A204.1 (cell line): ENCODE measurements around the gene ZNF217.
A peak's percentile ranks its signal among the peaks of the same experiment; 100 is the strongest.
"Not testable (repeated sequence)": the region's sequence is repeated elsewhere in the genome, so short reads cannot be mapped to it uniquely, and the experiment has no call there.

ENCODE experiments used
- FAIRE-seq: peaks from 2 replicates; lab custom pipeline; 2012; peaks lifted over from hg19 to GRCh38; lab: Jason Lieb, UNC

ZNF217 gene

DNA sequence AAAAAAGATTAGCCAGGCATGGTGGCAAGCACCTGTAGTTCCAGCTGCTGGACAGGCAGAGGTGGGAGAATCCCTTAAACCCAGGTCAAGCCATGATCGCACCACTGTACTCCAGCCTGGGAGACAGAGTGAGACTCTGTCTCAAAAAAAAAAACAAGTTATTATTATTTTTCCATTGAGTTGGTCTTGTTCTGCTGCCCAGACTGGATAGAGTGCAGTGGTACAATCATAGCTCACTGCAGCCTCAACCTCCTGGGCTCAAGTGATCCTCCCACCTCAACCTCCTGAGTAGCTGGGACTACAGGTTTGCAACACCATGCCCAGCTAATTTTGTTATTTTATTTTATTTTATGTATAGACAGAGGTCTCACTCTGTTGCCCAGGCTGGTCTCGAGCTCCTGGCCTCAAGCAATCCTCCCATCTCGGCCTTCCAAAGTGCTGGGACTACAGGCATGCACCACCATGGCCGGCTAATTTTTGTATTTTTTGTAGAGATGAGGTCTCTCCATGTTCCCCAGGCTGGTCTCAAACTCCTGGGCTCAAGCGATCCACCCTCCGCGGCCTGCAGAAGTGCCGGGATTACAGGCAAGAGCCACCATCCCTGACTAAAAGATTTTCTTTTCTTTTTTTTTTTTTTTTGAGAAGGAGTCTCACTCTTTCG lies 31.4 kb downstream of the ZNF217 start:
- FAIRE-seq, result not testable (repeated sequence)

DNA sequence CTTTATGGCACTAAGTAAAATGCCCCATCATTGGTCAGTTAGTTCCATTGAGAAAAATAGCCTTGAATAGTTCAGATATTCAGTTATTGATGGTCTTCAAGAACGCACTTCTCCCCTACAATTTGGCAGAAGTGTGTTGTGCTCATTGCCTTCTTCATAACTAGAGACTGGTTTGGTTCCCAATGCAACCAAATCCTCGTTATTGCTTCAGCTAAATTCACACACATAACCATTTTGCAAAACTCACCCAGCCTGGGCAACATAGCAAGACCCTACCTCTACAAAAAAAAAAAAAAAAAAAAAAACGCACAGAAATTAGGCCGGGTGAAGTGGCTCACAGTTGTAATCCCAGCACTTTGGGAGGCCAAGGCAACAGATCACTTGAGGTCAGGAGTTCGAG lies 32.1 kb downstream of the ZNF217 start:
- FAIRE-seq, result no peak

DNA sequence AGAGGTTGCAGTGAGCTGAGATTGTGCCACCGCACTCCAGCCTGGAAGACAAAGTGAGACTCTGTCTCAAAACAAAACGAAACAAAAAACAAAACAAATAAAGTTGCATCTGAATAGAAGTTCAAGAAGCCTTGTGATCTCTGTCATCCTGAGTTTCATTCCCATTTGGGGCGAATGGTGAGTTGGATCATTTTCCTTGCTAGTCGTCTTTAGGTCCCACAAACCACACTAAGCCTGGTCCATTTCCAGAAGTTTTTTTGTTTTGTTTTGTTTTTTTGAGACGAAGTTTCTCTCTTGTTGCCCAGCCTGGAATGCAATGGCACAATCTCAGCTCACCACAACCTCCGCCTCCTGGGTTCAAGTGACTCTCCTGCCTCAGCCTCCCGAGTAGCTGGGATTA lies 33.8 kb downstream of the ZNF217 start:
- FAIRE-seq, result no peak

DNA sequence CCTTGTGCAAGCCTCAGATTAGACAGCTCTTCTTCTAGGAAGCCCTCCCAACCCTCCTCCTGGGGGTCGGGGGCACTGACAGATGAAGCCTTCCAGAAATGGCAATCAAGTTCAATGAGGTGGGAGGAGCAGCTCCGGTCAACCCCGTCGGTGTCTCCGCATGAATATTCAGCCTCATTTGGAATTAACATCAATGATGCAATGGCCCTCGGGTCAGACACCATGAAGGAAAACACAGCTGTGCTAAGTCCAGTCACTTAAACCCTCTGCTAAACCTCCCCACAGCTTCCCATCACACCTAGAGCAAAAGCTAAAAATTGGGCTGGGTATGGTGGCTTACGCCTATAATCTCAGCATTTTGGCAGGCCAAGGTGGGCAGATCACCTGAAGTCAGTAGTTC lies 36.5 kb downstream of the ZNF217 start:
- FAIRE-seq, result no peak

DNA sequence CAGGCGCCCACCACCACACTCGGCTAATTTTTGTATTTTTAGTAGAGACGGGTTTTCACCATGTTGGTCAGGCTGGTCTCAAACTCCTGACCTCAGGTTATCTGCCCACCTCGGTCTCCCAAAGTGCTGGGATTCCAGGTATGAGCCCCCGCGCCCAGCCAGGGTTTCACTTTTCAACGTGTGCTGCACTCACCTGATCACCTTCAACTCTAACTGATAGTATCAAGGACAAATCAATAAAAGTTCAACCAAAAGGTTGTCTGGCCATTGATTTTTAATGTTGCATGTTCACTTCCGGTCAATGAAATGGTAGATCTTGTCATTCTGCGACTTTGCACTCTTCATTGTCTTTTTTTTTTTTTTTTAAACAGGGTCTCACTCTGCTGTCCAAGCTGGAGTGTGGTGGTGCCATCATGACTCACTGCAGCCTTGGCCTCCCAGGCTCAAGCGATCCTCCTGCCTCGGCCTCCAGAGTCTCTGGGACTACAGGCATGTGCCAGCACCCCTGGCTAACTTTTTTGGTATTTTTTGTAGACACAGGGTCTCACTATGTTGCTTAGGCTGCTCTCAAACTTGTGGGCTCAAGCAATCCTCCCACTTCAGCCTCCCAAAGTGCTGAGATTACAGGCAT lies 37.3 kb downstream of the ZNF217 start:
- FAIRE-seq, result no peak

DNA sequence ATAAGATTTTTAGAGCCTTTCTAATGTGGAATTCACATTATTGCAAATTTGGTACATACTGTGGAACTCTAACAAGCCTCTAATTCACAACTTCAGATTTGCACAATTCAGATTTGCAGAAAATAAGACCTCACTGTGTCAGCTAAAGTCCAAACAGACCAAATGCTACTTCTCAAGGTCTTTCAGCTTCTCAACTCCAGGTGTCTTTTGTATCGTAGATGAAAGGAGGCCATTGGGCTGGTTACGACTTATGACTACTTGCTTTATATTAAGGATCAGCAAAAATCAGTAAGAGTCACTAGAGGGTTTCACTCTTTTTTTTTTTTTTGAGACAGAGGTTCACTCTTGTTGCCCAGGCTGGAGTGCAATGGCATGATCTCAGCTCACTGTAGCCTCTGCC lies 37.8 kb downstream of the ZNF217 start:
- FAIRE-seq, result no peak

DNA sequence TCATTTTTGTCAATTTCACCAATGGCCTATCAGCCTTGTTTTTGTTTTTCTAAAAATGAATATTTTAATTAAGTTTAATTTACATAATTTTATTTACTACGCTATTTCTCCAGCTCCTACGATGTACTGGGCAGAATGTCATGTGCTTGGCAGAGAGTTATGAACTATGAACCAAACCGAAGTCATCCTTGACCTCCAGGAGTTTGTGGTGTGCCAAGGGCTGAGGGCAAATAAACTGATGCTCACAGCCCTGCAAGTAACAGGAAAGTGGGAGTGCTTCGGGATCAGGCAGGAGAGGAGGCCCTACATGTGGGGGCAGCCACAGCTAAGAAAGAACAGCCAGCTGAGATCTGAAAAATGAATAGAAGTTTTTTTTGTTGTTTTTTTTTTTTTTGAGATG lies 38.6 kb downstream of the ZNF217 start:
- no peak for FAIRE-seq

DNA sequence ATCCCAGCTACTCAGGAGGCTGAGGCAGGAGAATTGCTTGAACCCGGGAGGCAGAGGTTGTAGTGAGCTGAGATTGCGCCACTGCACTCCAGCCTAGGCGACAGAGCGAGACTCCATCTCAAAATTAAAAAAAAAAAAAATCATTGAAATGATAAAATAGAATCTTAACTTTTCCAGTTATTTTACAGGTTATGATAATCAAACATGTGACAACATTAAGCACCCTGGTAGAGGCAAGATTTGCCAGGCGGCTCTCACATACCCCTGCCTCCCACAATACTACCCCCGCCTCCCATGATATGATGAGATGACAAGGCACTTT lies 41.1 kb downstream of the ZNF217 start:
- not testable (repeated sequence) for FAIRE-seq

DNA sequence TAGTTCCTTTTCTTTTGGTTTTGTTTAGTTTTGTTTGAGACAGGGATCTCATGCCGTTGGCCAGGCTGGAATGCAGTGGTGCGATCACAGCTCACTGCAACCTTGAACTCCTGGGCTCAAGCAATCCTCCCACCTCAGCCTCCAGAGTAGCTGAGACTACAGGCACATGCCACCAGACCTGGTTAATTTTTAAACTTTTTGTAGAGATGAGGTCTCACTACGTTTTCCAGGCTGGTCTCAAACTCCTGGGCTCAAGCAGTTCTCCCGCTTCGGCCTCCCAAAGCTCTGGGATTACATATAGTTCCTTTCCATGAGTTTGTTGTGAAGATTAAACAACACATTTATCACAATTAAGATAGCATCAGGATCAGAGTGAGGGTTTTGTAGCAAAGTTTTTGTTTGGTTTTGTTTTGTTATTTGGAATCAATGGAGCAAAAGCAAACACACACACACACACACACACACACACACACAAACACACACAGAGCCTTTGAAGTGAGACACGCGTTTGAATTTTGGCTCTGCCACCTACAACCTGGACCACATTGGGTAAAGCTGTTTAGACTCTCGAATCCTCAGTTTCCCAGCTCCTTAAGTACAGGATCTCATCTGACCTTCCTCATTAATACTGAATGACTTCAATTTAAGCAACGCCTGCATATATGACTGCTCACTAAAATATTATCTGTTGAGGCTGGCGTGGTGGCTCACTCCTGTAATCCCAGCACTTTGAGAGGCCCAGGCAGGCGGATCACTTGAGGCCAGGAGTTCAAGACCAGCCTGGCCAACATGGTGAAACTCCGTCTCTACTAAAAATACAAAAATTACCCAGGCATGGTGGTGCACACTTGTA lies 41.7 kb downstream of the ZNF217 start:
- FAIRE-seq, result not testable (repeated sequence)

DNA sequence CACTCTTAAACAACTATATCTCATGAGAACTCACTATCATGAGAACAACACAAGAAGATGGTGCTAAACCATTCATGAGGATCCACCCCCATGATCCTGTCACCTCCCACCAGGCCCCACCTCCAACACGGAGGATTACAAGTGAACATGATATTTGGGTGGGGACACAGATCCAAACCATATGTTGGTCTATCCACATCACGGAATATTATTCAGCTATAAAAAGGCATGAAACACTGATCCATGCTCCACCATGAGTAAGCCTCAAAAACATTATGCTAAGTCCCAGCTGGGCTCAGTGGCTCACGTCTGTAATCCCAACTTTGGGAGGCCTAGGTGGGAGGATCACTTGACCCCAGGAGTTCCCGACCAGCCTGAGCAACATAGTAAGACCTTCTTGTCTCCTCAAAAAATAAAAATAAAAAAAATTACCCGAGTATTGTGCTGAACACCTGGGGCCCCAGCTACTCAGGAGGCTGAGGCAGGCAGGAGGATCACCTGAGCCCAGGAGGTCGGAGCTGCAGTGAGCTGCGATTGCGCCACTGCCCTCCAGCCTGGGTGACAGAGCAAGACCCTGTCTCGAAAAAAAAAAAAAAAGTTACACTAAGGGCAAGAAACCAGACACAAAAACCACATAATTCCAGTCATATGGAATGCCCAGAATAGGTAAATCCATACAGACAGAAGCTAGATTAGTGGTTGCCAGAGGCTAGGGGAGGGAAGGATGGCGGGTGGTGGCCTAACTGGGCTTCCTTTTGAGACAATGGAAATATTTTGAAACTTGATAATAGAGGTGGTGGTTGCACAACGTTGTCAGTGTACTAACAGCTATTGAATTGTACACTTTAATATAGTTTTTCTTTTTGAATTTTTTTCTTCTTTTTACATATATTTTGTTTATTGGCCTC lies 43.1 kb downstream of the ZNF217 start:
- FAIRE-seq, result no peak

DNA sequence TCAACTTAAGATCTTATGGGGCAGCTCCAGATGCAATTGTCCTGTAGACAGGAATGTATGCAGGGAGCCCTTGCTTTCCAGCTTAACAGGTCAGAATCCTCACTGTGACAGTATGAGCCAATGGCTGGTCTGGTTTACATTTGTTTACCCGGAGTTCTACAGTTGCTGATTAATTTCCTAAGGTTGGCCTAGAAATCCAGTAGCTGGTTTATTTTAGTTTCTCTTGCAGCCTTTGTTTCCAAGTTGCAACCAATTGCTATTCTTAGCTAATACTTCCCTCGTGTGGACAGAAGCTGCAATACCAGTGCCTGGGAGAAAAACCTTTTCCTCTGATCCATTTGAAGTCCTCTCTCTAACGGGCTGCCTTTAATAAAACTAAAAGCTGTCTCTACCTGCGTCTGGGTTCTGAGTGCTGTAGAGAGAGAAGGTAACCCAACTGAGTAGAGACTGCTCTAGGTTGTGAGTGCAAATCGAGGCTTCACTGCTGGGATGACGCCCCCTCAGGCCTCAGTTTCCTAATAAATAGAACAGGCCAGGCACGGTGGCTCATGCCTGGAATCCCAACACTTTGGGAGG lies 45.9 kb downstream of the ZNF217 start:
- peak; percentile 93 for FAIRE-seq

DNA sequence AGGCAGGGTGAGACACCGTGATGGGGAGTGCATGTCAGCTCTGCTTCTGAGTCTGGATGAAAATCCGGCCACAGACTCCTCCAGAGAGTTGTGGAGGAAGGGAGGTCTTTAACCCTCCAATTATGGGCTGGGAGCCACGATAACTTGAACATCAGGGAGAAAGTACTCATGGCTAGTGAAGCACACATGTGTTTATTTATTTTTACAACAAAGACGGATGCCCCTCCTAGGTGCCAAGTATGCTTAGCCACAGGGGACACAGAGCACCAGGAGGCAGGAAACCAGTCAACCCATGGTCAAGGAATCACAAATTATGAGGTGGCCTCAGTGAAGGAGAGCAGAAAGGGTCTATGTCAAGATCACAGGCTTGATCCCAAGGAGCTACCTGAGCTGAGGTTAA lies 54.1 kb downstream of the ZNF217 start:
- FAIRE-seq, result no peak

DNA sequence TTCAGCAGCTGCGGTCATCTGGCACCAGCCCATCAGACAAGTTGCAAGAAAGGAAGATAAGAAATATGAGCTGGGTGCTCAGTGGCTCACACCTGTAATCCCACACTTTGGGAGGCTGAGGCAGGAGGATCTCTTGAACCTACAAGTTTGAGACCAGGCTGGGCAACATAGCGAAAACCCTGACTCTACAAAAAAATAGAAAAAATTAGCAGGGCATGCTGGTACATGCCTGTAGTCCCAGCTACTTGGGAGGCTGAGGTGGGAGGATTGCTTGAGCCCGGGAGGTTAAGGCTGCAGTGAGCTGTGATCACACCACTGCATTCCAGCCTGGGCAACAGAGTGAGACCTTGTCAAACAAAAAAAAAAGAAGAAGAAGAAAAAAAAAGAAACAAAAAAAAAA lies 57.3 kb downstream of the ZNF217 start:
- FAIRE-seq, result not testable (repeated sequence)

DNA sequence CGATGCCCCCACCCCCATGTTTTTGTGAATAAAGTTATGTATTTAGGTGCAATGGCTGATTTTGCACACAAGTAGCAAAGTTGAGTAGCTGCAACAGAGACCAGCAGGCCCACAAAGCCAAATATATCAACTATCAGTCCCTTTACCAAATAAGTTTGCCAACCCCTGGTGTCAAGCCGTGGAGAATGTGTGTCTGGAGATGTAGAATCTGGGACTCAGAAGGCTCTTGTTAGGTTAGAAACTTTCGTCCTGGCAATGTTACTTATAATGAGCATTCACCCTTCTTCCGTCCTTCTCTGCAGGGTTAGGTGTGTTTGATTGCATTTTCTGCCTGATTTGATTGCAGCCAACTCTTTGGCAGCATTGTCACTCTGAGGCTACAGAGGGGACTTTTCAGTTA lies 57.8 kb downstream of the ZNF217 start:
- no peak for FAIRE-seq

DNA sequence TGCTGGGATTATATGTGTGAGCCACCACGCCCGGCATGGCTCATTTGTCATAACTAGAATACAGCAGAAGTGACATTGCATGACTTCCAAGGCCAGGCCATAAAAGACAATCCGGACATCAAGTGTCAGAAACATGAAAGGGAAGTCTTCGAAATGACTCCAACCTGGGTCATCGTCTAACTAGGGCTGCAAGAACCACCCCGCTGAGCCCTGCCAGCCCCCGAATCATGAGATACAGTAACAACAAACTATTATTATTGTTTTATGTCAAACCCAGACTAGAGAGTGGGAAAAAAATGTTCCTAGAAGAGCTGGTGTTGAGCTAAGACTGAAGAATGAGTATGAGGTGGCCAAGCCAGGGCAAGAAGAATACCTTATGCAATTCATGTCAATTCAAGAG lies 59.6 kb downstream of the ZNF217 start:
- no peak for FAIRE-seq

DNA sequence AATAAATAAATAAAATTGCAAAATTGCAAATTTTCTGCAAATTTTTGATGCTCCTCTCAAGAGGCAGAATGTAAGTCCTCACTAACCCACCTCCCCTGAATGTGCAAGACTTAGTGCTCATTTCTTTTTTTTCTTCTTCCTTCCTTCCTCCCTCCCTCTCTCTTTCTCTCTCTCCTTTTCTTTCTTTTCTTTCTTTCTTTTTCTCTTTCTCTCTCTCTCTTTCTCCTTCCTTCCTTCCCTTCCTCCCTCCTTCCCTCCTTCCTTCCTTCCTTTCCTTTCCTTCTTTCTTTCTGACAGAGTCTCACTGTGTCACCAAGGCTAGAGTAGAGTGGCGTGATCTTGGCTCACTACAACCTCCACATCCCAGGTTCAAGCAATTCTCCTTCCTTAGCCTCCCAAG lies 60.1 kb downstream of the ZNF217 start:
- no peak for FAIRE-seq

DNA sequence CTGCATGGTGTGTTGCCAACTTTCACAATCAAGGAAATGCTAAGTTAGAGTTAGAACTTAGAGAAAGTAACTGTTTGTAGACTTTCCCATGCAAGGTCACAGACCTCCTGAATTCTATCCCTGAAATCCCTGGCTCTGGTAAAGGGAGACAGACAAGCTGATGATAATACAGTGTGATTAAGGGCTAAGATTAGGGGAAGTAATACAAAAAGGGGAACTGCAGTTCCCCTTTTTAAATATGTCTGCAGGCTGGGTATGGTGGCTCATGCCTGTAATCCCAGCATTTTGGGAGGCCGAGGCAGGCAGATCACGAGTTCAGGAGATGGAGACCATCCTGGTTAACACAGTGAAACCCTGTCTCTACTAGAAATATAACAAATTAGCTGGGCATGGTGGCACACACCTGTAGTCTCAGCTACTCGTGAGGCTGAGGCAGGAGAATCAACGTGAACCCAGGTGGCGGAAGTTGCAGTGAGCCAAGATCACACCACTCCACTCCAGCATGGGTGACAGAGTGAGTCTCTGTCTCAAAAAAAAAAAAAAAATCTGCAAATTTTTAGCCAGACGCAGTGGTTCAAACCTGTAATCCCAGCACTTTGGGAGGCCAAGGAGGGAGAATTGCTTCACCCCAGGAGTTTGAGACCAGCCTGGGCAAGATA lies 60.9 kb downstream of the ZNF217 start:
- not testable (repeated sequence) for FAIRE-seq

DNA sequence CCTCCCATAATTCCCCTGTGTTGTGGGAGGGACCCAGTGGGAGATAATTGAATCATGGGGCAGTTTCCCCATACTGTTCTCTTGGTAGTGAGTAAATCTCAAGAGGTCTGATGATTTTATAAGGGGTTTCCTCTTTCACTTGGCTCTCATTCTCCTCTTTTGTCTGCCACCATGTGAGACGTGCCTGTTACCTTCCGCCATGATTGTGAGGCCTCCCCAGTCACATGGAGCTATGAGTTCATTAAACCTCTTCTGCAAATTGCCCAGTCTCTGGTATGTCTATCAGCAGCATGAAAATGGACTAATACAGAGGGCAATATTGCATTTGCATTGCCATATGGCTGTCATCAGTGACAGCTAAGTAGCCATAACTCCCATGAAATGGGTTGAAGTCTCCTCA lies 63.2 kb downstream of the ZNF217 start:
- FAIRE-seq, result no peak

DNA sequence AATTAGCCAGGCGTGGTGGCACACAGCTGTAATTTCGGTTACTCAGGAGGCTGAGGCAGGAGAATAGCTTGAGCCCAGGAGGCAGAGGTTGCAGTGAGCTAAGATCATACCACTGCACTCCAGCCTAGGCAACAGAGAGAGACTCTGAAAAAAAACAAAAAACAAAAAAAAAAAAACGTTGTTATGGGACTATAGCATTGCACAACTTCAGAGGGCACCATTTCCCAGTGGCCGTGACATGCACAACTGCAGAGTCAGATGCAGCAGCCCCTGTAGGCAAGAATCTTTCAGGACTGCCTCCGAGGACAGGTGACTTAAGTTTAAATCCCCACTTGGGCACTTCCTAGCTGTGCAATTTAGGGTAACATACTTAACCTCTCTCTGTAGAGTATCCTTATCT lies 64.0 kb downstream of the ZNF217 start:
- FAIRE-seq, result no peak

DNA sequence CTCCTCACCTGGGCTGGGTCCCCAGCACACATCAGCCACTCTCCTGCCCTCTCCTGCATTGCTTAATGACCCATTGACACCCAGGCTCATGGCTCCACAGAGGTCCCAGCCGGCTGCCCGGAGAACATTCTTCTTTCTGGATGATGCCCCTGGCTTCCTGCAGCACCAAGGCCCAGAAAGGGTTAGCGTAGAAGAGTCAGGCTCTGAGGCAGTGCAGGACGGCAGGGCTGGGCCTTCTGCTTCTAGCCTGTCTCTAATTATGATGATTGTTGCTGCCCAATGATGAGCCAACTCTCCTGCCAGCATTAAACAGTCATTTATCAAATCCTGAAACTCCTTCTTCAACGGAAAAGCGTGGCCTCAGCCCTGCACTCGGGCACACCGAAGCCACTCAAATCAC lies 66.4 kb downstream of the ZNF217 start:
- no peak for FAIRE-seq

DNA sequence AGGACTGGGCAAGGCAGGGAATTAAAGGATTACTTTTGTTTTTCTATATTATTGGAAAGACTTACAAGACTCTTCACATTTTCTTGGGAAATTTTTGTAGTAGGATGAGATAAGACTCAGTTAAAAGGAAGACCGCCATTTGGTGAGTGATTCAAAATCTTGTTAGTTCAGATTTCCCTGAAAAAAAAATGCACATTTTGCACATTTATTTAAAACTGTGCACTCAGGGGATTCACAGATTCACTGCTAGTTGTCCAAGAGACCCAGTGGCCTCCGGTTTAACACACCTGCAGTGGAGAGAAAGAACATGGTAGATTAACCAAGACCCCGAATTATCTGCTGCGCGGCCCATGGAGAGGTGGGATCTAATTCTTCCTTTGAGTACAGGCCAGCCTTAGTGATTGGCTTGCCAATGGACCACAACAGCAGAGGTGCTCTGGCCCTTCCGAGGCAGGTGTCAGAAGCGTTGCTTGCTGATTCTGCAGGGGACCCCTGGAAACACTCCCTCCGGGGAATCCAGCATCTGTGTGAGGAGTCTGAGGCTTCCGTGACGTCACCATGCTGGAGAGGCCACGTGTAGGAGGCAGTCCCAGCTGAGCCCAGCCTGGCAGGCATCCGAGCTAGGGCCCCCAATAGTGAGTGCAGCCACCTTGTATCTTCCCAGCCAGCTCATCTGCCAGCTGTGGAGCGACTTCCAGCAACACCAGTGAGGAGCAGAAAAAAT lies 68.9 kb downstream of the ZNF217 start:
- no peak for FAIRE-seq
